SK-N-SH treated with all-trans-retinoic acid at 6 μM for 48 hours (cell line): Measurements from ENCODE around the gene PTPRN2.

Source experiments
- ATAC-seq: fragments of 200-7000 bp; cut with Tn5 transposase; 3 replicates; pipeline ENCODE4 v1.9.1; 2020; ENCODE audit warnings: mild to moderate bottlenecking, moderate library complexity
- ARNTL ChIP-seq: fragments of 450-650 bp; formaldehyde crosslinking; IDR thresholded peaks from 2 replicates; pipeline ENCODE4 v1.5.0; 2020; ENCODE audit warnings: low read depth, mild to moderate bottlenecking, moderate library complexity, borderline replicate concordance
- BACH2 ChIP-seq: fragments of 250-450 bp; sonication (Bioruptor Pico); IDR thresholded peaks from 2 replicates; pipeline ENCODE4 v1.9.0; 2021; ENCODE audit warnings: mild to moderate bottlenecking, borderline replicate concordance
- CSDC2 ChIP-seq: fragments of 250-450 bp; sonication (Bioruptor Pico); IDR thresholded peaks from 2 replicates; pipeline ENCODE4 v1.5.0; 2020; ENCODE audit warnings: mild to moderate bottlenecking, moderate library complexity
- ESRRG ChIP-seq: fragments of 250-450 bp; sonication (Bioruptor Pico); IDR thresholded peaks from 2 replicates; pipeline ENCODE4 v1.6.1; 2021; ENCODE audit warnings: mild to moderate bottlenecking
- GLIS3 ChIP-seq: fragments of 250-450 bp; sonication (Bioruptor Pico); IDR thresholded peaks from 2 replicates; pipeline ENCODE4 v1.5.0; 2020; ENCODE audit warnings: mild to moderate bottlenecking, moderate library complexity
- ISL1 ChIP-seq: fragments of 250-450 bp; sonication (Bioruptor Pico); IDR thresholded peaks from 2 replicates; pipeline ENCODE4 v2.1.2; 2022; ENCODE audit warnings: mild to moderate bottlenecking, moderate library complexity
- OSR1 ChIP-seq: fragments of 250-450 bp; sonication (Bioruptor Pico); IDR thresholded peaks from 2 replicates; pipeline ENCODE4 v1.8.0; 2022; ENCODE audit warnings: moderate library complexity, mild to moderate bottlenecking, inconsistent platforms
- RARB ChIP-seq: fragments of 250-450 bp; sonication (Bioruptor Pico); IDR thresholded peaks from 2 replicates; pipeline ENCODE4 v1.8.0; 2021; ENCODE audit warnings: mild to moderate bottlenecking, moderate library complexity
- SNAI2 ChIP-seq: fragments of 250-450 bp; sonication (Bioruptor Pico); IDR thresholded peaks from 2 replicates; pipeline ENCODE4 v1.5.0; 2020; ENCODE audit warnings: mild to moderate bottlenecking, moderate library complexity
- TCF4 ChIP-seq: fragments of 250-450 bp; sonication (Bioruptor Pico); IDR thresholded peaks from 2 replicates; pipeline ENCODE4 v1.8.0; 2021; ENCODE audit warnings: mild to moderate bottlenecking, moderate library complexity, borderline replicate concordance
- ZC3H10 ChIP-seq: fragments of 250-450 bp; sonication (Bioruptor Pico); IDR thresholded peaks from 2 replicates; pipeline ENCODE4 v1.5.1; 2021; ENCODE audit warnings: mild to moderate bottlenecking, moderate library complexity
- ZFP3 ChIP-seq: fragments of 250-450 bp; sonication (Bioruptor Pico); IDR thresholded peaks from 2 replicates; pipeline ENCODE4 v1.5.0; 2020; ENCODE audit warnings: mild to moderate bottlenecking, moderate library complexity
- ZFP30 ChIP-seq: fragments of 450-650 bp; formaldehyde crosslinking; IDR thresholded peaks from 2 replicates; pipeline ENCODE4 v1.5.0; 2022; ENCODE audit warnings: mild to moderate bottlenecking, moderate library complexity
- ZNF565 ChIP-seq: fragments of 450-650 bp; formaldehyde crosslinking; conservative IDR thresholded peaks from 2 replicates; pipeline ENCODE4 v1.5.0; 2020; ENCODE audit warnings: low read depth, mild to moderate bottlenecking, moderate library complexity
- ZNF70 ChIP-seq: fragments of 450-650 bp; formaldehyde crosslinking; IDR thresholded peaks from 2 replicates; pipeline ENCODE4 v1.5.0; 2020; ENCODE audit warnings: mild to moderate bottlenecking, moderate library complexity
- ZNF8 ChIP-seq: fragments of 450-650 bp; formaldehyde crosslinking; IDR thresholded peaks from 2 replicates; pipeline ENCODE4 v1.5.0; 2020; ENCODE audit warnings: mild to moderate bottlenecking, moderate library complexity
- TF ChIP-seq, protein P1 (sequence below): fragments of 250-450 bp; sonication (Bioruptor Pico); IDR thresholded peaks from 2 replicates; pipeline ENCODE4 v1.5.0; 2020; ENCODE audit warnings: mild to moderate bottlenecking, moderate library complexity
- TF ChIP-seq, protein P2 (sequence below): fragments of 250-450 bp; sonication (Bioruptor Pico); IDR thresholded peaks from 2 replicates; pipeline ENCODE4 v1.8.0; 2020; ENCODE audit warnings: mild to moderate bottlenecking, moderate library complexity, borderline replicate concordance
- TF ChIP-seq, protein P3 (sequence below): fragments of 250-450 bp; sonication (Bioruptor Pico); IDR thresholded peaks from 2 replicates; pipeline ENCODE4 v1.8.0; 2021; ENCODE audit warnings: low read depth, mild to moderate bottlenecking, moderate library complexity, borderline replicate concordance
- TF ChIP-seq, protein P4 (sequence below): fragments of 250-450 bp; sonication (Bioruptor Pico); IDR thresholded peaks from 2 replicates; pipeline ENCODE4 v1.5.1; 2020; ENCODE audit warnings: low read depth, mild to moderate bottlenecking, moderate library complexity
- TF ChIP-seq, protein P5 (sequence below): fragments of 250-450 bp; sonication (Bioruptor Pico); IDR thresholded peaks from 2 replicates; pipeline ENCODE4 v1.5.1; 2021; ENCODE audit warnings: mild to moderate bottlenecking, moderate library complexity

PTPRN2 gene

DNA sequence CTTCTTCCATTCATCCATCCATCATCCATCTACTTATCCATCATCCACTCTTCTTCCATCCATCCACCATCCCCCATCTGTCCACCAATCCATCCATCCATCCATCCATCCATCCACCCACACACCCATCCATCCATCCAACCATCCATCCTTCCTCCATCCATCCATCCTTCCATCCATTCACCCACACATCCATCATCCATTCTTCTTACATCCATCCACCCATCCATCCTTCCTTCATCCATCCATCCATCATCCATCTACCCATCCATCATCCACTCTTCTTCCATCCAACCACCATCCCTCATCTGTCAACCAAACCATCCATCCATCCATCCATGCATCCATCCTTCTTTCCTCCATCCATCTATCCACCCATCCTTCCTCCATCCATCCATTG, 821.5 kb downstream of the PTPRN2 start:
- ATAC-seq: no peak
- TF ChIP-seq SNAI2 (CRISPR knock-in tag) (no peak), RARB (CRISPR knock-in tag) (no peak)
- TF ChIP-seq, protein P1, sequence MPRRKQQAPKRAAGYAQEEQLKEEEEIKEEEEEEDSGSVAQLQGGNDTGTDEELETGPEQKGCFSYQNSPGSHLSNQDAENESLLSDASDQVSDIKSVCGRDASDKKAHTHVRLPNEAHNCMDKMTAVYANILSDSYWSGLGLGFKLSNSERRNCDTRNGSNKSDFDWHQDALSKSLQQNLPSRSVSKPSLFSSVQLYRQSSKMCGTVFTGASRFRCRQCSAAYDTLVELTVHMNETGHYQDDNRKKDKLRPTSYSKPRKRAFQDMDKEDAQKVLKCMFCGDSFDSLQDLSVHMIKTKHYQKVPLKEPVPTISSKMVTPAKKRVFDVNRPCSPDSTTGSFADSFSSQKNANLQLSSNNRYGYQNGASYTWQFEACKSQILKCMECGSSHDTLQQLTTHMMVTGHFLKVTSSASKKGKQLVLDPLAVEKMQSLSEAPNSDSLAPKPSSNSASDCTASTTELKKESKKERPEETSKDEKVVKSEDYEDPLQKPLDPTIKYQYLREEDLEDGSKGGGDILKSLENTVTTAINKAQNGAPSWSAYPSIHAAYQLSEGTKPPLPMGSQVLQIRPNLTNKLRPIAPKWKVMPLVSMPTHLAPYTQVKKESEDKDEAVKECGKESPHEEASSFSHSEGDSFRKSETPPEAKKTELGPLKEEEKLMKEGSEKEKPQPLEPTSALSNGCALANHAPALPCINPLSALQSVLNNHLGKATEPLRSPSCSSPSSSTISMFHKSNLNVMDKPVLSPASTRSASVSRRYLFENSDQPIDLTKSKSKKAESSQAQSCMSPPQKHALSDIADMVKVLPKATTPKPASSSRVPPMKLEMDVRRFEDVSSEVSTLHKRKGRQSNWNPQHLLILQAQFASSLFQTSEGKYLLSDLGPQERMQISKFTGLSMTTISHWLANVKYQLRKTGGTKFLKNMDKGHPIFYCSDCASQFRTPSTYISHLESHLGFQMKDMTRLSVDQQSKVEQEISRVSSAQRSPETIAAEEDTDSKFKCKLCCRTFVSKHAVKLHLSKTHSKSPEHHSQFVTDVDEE (CRISPR knock-in tag): no peak

DNA sequence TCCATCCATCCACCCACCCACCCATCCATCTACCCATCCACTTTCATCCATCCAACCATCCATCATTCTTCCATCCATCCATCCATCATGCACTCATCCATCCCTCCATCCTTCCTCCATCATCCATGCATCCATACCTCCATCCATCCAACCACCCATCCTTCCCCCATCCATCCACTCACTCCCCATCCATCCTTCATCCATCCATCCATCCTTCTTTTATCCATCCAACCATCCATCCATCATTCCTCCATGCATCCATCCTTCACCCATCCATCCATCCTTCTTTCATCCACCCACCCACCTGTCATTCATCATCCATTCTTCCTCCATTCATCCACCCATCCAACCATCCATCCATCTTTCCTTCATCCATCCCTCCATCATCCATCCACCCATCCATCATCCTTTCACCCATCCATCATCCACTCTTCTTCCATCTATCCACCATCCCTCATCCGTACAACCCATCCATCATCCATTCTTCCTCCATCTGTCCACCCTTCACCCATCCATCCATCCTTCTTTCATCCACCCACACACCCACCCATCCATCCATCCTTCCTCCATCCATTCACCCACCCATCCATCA, 822.6 kb downstream of the PTPRN2 start:
- no peak for ATAC-seq
- TF ChIP-seq BACH2 (CRISPR knock-in tag): no peak
- no peak for TF ChIP-seq ZNF8 (CRISPR knock-in tag)
- TF ChIP-seq ARNTL (CRISPR knock-in tag): no peak
- TF ChIP-seq GLIS3 (CRISPR knock-in tag): no peak
- TF ChIP-seq CSDC2 (CRISPR knock-in tag): no peak
- no peak for TF ChIP-seq ZNF70 (CRISPR knock-in tag)
- TF ChIP-seq ZNF565 (CRISPR knock-in tag): no peak
- no peak for TF ChIP-seq SNAI2 (CRISPR knock-in tag)
- TF ChIP-seq TCF4 (CRISPR knock-in tag): no peak
- TF ChIP-seq, protein P2, sequence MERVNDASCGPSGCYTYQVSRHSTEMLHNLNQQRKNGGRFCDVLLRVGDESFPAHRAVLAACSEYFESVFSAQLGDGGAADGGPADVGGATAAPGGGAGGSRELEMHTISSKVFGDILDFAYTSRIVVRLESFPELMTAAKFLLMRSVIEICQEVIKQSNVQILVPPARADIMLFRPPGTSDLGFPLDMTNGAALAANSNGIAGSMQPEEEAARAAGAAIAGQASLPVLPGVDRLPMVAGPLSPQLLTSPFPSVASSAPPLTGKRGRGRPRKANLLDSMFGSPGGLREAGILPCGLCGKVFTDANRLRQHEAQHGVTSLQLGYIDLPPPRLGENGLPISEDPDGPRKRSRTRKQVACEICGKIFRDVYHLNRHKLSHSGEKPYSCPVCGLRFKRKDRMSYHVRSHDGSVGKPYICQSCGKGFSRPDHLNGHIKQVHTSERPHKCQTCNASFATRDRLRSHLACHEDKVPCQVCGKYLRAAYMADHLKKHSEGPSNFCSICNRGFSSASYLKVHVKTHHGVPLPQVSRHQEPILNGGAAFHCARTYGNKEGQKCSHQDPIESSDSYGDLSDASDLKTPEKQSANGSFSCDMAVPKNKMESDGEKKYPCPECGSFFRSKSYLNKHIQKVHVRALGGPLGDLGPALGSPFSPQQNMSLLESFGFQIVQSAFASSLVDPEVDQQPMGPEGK (CRISPR knock-in tag): no peak
- no peak for TF ChIP-seq ZFP3 (CRISPR knock-in tag)
- TF ChIP-seq, protein P3, sequence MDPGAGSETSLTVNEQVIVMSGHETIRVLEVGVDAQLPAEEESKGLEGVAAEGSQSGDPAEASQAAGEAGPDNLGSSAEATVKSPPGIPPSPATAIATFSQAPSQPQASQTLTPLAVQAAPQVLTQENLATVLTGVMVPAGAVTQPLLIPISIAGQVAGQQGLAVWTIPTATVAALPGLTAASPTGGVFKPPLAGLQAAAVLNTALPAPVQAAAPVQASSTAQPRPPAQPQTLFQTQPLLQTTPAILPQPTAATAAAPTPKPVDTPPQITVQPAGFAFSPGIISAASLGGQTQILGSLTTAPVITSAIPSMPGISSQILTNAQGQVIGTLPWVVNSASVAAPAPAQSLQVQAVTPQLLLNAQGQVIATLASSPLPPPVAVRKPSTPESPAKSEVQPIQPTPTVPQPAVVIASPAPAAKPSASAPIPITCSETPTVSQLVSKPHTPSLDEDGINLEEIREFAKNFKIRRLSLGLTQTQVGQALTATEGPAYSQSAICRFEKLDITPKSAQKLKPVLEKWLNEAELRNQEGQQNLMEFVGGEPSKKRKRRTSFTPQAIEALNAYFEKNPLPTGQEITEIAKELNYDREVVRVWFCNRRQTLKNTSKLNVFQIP (CRISPR knock-in tag): no peak
- TF ChIP-seq, protein P4, sequence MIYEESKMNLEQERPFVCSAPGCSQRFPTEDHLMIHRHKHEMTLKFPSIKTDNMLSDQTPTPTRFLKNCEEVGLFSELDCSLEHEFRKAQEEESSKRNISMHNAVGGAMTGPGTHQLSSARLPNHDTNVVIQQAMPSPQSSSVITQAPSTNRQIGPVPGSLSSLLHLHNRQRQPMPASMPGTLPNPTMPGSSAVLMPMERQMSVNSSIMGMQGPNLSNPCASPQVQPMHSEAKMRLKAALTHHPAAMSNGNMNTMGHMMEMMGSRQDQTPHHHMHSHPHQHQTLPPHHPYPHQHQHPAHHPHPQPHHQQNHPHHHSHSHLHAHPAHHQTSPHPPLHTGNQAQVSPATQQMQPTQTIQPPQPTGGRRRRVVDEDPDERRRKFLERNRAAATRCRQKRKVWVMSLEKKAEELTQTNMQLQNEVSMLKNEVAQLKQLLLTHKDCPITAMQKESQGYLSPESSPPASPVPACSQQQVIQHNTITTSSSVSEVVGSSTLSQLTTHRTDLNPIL (CRISPR knock-in tag): no peak
- TF ChIP-seq ZC3H10: no peak
- TF ChIP-seq ISL1: no peak
- TF ChIP-seq, protein P5, sequence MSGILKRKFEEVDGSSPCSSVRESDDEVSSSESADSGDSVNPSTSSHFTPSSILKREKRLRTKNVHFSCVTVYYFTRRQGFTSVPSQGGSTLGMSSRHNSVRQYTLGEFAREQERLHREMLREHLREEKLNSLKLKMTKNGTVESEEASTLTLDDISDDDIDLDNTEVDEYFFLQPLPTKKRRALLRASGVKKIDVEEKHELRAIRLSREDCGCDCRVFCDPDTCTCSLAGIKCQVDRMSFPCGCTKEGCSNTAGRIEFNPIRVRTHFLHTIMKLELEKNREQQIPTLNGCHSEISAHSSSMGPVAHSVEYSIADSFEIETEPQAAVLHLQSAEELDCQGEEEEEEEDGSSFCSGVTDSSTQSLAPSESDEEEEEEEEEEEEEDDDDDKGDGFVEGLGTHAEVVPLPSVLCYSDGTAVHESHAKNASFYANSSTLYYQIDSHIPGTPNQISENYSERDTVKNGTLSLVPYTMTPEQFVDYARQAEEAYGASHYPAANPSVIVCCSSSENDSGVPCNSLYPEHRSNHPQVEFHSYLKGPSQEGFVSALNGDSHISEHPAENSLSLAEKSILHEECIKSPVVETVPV (CRISPR knock-in tag): no peak

DNA sequence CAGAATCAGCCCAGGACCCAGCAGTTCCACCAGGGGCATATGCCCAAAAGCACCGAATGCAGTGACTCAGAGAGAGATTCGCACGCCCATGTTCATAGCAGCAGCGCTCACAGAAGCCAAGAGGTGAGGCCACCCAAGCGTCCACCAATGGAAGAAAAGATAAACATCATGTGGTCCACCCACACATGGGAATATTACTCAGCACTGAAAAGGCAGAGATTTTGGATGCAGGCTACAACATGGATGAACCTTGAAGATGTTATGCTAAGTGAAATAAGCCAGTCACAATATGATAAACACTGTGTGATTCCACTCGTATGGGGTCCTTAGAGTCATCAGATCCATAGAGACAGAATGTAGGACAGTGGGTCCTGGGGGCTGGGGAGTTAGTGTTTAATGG, 823.4 kb downstream of the PTPRN2 start:
- TF ChIP-seq ZNF8 (CRISPR knock-in tag) (no peak), SNAI2 (CRISPR knock-in tag) (no peak), ZFP3 (CRISPR knock-in tag) (no peak), ESRRG (CRISPR knock-in tag) (no peak), GLIS3 (CRISPR knock-in tag) (no peak), ZNF565 (CRISPR knock-in tag) (no peak), CSDC2 (CRISPR knock-in tag) (no peak), ZC3H10 (no peak), RARB (CRISPR knock-in tag) (no peak), ISL1 (no peak), ZFP30 (CRISPR knock-in tag) (no peak), OSR1 (CRISPR knock-in tag) (no peak)
- TF ChIP-seq, protein P3 (CRISPR knock-in tag): no peak
- TF ChIP-seq, protein P1 (CRISPR knock-in tag): no peak
- TF ChIP-seq, protein P4 (CRISPR knock-in tag): no peak
- TF ChIP-seq, all 23 proteins: peak for 0
- ATAC-seq: no peak
